Activated B cell treated with CpG ODN at 0.5 μM for 24 hours (primary cell): ENCODE measurements around the gene STATH. TPM values are rescaled to one million over a fixed set of nuclear protein-coding genes. Genes with fewer than 3 reads are reported as not detected.
"Not testable (repeated sequence)": the region's sequence is repeated elsewhere in the genome, so short reads cannot be mapped to it uniquely, and the experiment has no call there.

Experiments
- ATAC-seq: fragments of 200-7000 bp; cut with Tn5 transposase; one replicate; pipeline ENCODE4 v1.10.0; 2021; ENCODE audit warnings: low read depth, mild to moderate bottlenecking, moderate library complexity
- CTCF ChIA-PET: fragments of 350-600 bp; sonication (Branson Sonifier 250); formaldehyde crosslinking; loops from one replicate; lab custom pipeline; 2021; ENCODE audit warnings: antibody characterized with exemption; lab: Charles Lee
- POLR2A ChIA-PET: fragments of 350-600 bp; sonication (Branson Sonifier 250); formaldehyde crosslinking; loops from one replicate; lab custom pipeline; 2021; ENCODE audit warnings: antibody characterized with exemption; lab: Charles Lee
- DNase-seq: peaks from one replicate; pipeline ENCODE4 v3.0.0; 2022
- H3K27ac Mint-ChIP-seq: one replicate; pipeline ENCODE4 v1.8.0; 2020; ENCODE audit warnings: mixed read lengths
- H3K27me3 Mint-ChIP-seq: one replicate; pipeline ENCODE4 v1.8.0; 2021; ENCODE audit warnings: mixed read lengths
- H3K36me3 Mint-ChIP-seq: one replicate; pipeline ENCODE4 v1.8.0; 2021; ENCODE audit warnings: low read depth, mixed read lengths
- H3K4me1 Mint-ChIP-seq: one replicate; pipeline ENCODE4 v1.8.0; 2021; ENCODE audit warnings: mixed read lengths
- H3K4me3 Mint-ChIP-seq: one replicate; pipeline ENCODE4 v1.8.0; 2020; ENCODE audit warnings: mild to moderate bottlenecking, mixed read lengths
- H3K9me3 Mint-ChIP-seq: one replicate; pipeline ENCODE4 v1.8.0; 2020; ENCODE audit warnings: mixed read lengths
- intact Hi-C: fragments of 100-400 bp; cut with micrococcal nuclease; formaldehyde crosslinking; loops from one replicate; pipeline ENCODE4 v1.15.1; 2024
- total RNA-seq: library from RNA; stranded (reverse); gene quantifications from 2 replicates; pipeline ENCODE4 v1.2.3, GENCODE V29; 2022
- TF ChIP-seq, protein P1 (sequence below): fragments of 200-600 bp; IDR thresholded peaks from one replicate; pipeline ENCODE4 v1.8.0; 2022; ENCODE audit warnings: antibody characterized with exemption, mild to moderate bottlenecking

STATH gene
- total RNA-seq, 1 donor from 2014 or later = not detected

DNA sequence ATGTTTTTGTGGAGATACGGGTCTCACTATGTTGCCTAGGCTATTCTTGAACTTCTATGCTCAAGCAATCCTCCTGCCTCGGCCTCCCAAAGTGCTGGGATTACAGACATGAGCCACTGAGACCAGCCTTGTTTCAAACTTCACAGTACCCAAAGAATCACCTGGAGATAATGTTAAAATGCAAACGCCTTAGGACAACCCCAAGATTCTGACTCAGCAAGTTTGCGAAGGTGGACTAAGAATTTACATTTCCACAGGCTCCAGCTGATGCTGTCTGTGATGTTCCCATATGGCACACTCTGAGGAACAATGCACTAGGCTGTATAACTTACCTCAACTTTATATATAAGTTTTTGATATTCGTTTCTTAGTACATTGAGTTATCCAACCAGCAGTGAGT, 984 bp upstream of the STATH start:
- CTCF ChIA-PET = no interaction called here
- H3K27ac Mint-ChIP-seq = no peak overlapping the region
- intact Hi-C loops = no loop called here
- H3K4me3 Mint-ChIP-seq = no peak overlapping the region
- POLR2A ChIA-PET = no interaction called here
- TF ChIP-seq, protein P1, sequence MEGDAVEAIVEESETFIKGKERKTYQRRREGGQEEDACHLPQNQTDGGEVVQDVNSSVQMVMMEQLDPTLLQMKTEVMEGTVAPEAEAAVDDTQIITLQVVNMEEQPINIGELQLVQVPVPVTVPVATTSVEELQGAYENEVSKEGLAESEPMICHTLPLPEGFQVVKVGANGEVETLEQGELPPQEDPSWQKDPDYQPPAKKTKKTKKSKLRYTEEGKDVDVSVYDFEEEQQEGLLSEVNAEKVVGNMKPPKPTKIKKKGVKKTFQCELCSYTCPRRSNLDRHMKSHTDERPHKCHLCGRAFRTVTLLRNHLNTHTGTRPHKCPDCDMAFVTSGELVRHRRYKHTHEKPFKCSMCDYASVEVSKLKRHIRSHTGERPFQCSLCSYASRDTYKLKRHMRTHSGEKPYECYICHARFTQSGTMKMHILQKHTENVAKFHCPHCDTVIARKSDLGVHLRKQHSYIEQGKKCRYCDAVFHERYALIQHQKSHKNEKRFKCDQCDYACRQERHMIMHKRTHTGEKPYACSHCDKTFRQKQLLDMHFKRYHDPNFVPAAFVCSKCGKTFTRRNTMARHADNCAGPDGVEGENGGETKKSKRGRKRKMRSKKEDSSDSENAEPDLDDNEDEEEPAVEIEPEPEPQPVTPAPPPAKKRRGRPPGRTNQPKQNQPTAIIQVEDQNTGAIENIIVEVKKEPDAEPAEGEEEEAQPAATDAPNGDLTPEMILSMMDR = no peak
- H3K4me1 Mint-ChIP-seq = no peaks in the 10 kb centered on the region
- no peaks in the 10 kb centered on the region for H3K9me3 Mint-ChIP-seq
- H3K27me3 Mint-ChIP-seq = no peaks in the 10 kb centered on the region
- H3K36me3 Mint-ChIP-seq = no peaks in the 10 kb centered on the region
- DNase-seq (no peak), ATAC-seq (no peak)

DNA sequence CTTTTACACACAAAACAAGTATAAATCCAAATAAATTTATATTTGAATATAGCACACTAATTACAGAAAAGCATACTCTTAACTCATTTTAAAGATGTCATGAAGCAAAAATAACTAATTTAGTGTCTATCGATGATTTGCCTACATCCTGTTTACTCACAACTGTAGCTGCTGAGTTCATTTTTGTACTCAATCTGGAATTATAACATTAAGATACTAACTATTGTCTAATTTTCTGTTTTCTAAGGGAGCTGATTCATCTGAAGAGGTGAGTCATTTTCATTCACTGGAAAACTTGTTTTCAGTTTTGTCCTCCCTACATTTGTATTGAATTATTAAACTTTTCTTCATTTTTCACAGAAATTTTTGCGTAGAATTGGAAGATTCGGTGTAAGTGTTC, 3.7 kb downstream of the STATH start:
- Mint-ChIP-seq H3K4me3 (no peak overlapping the region), H3K9me3 (no peaks in the 10 kb centered on the region), H3K4me1 (no peaks in the 10 kb centered on the region), H3K36me3 (no peaks in the 10 kb centered on the region), H3K27me3 (no peaks in the 10 kb centered on the region), H3K27ac (no peak overlapping the region)
- intact Hi-C loops = no loop called here
- POLR2A ChIA-PET = no interaction called here
- CTCF ChIA-PET = no interaction called here
- ATAC-seq (no peak), DNase-seq (no peak)
- TF ChIP-seq, protein P1 = no peak

DNA sequence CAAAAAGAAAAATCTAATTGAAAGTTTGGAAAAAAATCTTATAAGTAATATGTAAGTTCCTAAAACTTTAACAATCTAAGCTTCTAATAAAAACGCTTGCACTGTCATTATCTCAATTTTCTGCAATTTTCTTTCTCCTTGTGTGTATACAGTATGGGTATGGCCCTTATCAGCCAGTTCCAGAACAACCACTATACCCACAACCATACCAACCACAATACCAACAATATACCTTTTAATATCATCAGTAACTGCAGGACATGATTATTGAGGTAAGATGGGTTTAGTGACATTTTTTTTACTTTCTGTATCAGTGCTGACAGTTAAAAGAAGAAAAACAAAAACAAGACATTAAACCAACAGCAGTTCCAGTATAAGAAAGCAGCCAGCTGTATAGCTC, 4.9 kb downstream of the STATH start:
- DNase-seq (no peak), ATAC-seq (no peak)
- Mint-ChIP-seq H3K27ac (no peak overlapping the region), H3K27me3 (no peaks in the 10 kb centered on the region), H3K4me1 (no peaks in the 10 kb centered on the region), H3K36me3 (no peaks in the 10 kb centered on the region), H3K9me3 (no peaks in the 10 kb centered on the region), H3K4me3 (no peak overlapping the region)
- intact Hi-C loops = no loop called here
- TF ChIP-seq, protein P1 = no peak
- ChIA-PET POLR2A (no interaction called here), CTCF (no interaction called here)

DNA sequence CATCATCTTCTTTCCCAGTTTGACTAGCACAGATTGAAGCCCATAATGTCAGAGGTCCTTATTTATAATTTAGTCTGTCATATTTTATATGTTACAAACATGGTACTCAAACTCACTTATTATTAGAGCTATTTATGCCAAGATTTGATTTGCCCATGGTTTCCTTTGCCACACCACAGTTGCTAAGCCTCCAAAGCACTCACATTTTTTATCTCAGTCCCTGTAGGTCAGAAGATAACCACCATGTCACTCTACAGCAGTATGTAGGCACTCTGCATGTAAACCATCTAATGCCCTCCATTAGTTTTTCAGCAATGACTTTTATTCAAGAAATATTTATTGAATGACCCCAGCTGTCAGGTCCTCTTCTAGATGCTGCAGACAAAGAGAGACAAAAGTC, 6.7 kb downstream of the STATH start:
- ATAC-seq (no peak), DNase-seq (no peak)
- H3K36me3 Mint-ChIP-seq = no peaks in the 10 kb centered on the region
- ChIA-PET POLR2A (no interaction called here), CTCF (no interaction called here)
- no peaks in the 10 kb centered on the region for H3K4me1 Mint-ChIP-seq
- intact Hi-C loops = no loop called here
- TF ChIP-seq, protein P1 = no peak
- H3K9me3 Mint-ChIP-seq = no peaks in the 10 kb centered on the region
- H3K4me3 Mint-ChIP-seq = no peak overlapping the region
- no peak overlapping the region for H3K27ac Mint-ChIP-seq
- no peaks in the 10 kb centered on the region for H3K27me3 Mint-ChIP-seq

DNA sequence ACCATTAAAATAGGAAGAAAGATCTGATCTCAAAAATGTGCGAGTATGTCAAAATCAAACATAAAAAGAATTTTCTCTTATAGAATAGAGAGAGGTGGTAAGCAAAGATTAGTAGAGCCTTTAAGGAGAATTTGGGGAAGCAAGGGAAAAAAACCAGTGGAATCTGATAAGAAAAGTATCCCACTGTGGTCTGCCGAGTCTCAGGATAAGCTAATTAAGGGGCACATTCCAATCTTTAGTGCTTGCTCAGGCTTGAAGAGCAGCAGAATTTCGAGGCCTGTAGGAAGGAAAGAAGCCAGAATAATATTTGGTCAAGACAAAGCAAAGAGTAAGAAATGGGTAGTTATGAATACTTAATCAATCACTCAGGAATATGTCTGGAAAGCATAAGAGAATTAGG, 13.0 kb downstream of the STATH start:
- no peak for ATAC-seq
- CTCF ChIA-PET = no interaction called here
- Mint-ChIP-seq H3K36me3 (no peaks in the 10 kb centered on the region), H3K27me3 (no peaks in the 10 kb centered on the region), H3K4me1 (no peaks in the 10 kb centered on the region), H3K9me3 (peaks cover 2% of the 10 kb centered on the region), H3K4me3 (no peak overlapping the region), H3K27ac (no peak overlapping the region)
- POLR2A ChIA-PET = no interaction called here
- TF ChIP-seq, protein P1 = no peak
- DNase-seq = no peak
- intact Hi-C loops = no loop called here

DNA sequence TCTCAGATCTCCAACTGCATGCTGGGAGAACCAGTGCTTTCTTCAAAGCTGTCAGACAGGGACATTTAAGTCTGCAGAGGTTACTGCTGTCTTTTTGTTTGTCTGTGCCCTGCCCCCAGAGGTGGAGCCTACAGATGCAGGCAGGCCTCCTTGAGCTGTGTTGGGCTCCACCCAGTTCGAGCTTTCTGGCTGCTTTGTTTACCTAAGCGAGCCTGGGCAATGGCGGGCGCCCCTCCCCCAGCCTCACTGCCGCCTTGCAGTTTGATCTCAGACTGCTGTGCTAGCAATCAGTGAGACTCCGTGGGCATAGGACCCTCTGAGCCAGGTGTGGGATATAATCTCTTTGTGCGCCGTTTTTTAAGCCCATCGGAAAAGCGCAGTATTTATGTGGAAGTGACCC, 23.2 kb downstream of the STATH start:
- H3K27me3 Mint-ChIP-seq, DNase-seq, H3K27ac Mint-ChIP-seq, H3K36me3 Mint-ChIP-seq, CTCF ChIA-PET, H3K4me1 Mint-ChIP-seq, H3K4me3 Mint-ChIP-seq, H3K9me3 Mint-ChIP-seq, POLR2A ChIA-PET, intact Hi-C loops, ATAC-seq: not testable (repeated sequence)
